Measurements from ENCODE around the gene PLEKHA7.
"Not testable (repeated sequence)": the region's sequence is repeated elsewhere in the genome, so short reads cannot be mapped to it uniquely, and the experiment has no call there.

The PLEKHA7 gene

DNA sequence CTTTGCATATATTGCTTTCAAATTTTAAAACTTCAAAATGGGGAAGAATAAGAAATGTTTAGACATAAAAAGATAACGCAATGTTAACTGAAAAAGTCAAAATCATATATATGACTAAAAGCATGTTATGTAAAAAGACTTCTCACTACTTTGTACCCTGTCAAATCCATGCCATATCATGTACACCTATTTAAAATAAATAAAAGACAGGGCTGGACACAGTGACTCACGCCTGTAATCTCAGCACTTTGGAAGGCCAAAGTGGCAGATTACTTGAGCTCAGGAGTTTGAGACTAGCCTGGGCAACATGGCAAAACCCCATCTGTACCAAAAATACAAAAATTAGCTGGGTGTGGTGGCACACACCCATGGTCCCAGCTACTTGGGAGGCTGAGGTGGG, 109.5 kb downstream of the PLEKHA7 start:
- DNase-seq, result not testable (repeated sequence)

GRCh38 chr11:16902781-16903378, 111.3 kb downstream of the PLEKHA7 start:
- no peak for DNase-seq

GRCh38 chr11:16902182-16902581, 112.0 kb downstream of the PLEKHA7 start:
- peak; percentile 58 for DNase-seq

DNA sequence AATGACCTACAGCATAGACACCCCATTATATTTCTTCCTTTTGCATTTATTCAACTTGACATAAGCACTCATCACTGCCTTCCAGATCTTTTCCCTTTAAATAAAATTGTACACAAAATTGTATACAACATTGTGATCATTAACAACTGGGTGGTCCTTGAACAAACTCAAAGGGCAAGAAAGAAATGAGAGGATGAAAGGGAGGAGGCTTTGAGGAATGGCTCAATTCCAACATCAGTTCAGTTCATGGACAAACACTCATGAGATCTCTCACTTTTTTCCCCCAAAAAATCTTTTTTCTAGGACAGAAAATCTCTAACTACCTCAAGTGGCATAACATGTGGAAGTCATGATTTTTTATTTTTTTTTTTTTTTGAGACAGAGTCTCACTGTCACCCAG, 113.7 kb downstream of the PLEKHA7 start:
- no peak for DNase-seq

GRCh38 chr11:16899708-16900303, 114.4 kb downstream of the PLEKHA7 start:
- no peak for DNase-seq

GRCh38 chr11:16898274-16898985, 115.8 kb downstream of the PLEKHA7 start:
- DNase-seq, result no peak

DNA sequence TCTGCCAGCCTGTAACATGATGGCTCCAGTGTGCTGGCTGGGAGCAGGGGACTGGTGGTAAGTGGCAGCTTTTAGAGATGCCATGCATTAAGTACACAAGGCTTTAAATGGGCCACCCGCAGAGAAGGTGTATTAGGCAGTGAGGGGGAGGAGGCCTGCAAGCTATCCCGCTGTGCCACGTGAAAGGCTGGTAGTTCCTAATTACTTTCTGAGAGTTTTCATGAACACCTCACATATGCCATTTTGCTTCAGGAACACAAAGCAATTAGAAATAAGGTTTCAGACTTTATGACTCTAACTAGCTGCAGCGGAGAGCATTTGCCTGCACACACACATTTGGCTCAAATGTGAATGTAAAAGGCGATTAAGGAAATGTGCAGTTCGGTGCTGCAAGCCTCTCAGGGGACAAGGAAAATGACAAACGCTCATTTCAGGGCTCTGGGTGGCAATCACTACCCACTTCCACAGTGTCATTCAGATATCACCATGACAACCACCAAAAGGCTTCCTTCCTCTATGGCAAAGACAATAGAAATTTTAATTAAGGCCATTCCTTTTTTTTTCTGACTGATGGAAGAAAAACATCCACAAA, 116.6 kb downstream of the PLEKHA7 start:
- no peak for DNase-seq

- DNase-seq, result no peak
Observed at GRCh38 chr11:16896729-16897469, 117.3 kb downstream of the PLEKHA7 start.

DNA sequence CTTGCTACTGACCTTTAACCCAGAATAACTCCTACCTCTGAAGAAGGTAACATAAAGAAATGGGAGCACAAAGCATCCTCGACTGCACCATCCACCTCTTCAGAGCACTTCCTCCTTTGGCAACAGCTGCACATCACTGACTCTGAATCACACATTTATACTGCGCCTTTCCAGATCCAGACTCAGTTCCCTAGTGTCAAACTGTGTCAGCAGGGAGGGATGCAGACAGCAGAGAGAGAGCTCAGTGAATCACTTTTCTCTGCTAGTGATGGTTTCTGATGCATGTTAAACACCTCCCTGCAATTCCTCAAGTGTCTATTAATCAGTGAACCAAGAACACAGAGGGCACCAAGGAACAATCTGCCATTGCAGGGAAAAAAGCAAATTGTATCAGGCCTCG, 118.9 kb downstream of the PLEKHA7 start:
- no peak for DNase-seq

DNA sequence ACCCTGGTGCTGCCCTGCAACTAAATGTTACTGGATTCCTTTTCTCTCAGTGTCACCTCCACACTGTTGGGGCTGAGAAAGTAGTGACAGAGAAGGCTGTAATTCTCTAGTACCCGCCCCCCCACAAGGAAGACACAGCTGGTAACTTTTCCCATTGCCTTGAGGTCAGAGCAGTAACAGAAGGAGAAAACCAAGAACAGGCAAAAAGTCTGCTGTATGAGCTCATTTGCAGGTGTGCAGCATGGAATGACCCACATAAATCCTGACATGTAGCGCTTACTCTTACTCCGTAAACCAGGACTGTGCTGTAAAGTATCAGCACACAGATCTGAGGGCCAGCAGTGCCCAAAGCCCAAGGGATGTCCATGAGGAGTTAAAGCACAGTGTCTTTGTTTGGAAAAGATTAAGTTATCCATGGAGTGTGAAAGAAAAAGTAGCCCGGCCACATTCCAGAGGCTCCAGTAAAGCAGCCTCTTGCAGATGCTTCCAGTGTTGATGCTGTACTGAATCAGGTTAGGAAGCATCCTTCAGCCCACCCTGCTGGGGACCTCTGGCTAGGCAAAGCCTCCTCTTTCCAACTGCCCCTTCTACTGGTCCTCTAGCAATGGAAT, 120.7 kb downstream of the PLEKHA7 start:
- DNase-seq, result no peak

GRCh38 chr11:16891964-16892363, 122.2 kb downstream of the PLEKHA7 start:
- DNase-seq, result no peak

- DNase-seq, result no peak
Observed at GRCh38 chr11:16891165-16891564, 123.0 kb downstream of the PLEKHA7 start.

- no peak for DNase-seq
Observed at GRCh38 chr11:16890442-16890841, 123.8 kb downstream of the PLEKHA7 start.

- no peak for DNase-seq
Observed at GRCh38 chr11:16889905-16890304, 124.3 kb downstream of the PLEKHA7 start.

- DNase-seq, result not testable (repeated sequence)
Observed at GRCh38 chr11:16889010-16889409, 125.2 kb downstream of the PLEKHA7 start.

DNA sequence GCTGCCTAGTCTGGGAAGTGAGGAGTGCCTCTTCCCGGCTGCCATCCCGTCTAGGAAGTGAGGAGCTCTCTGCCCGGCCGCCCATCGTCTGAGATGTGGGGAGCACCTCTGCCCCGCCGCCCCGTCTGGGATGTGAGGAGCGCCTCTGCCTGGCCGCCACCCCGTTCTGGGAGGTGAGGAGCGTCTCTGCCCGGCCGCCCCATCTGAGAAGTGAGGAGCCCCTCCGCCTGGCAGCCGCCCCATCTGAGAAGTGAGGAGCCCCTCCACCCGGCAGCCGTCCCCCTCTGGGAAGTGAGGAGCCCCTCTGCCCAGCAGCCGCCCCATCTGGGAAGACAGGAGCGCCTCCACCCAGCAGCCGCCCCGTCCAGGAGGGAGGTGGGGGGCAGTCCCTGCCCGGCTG, 126.3 kb downstream of the PLEKHA7 start:
- DNase-seq, result not testable (repeated sequence)

- no peak for DNase-seq
Observed at GRCh38 chr11:16883174-16883573, 131.0 kb downstream of the PLEKHA7 start.

- no peak for DNase-seq
Observed at GRCh38 chr11:16881766-16882165, 132.4 kb downstream of the PLEKHA7 start.

GRCh38 chr11:16881074-16881709, 133.0 kb downstream of the PLEKHA7 start:
- DNase-seq, result no peak

- DNase-seq, result no peak
Observed at GRCh38 chr11:16880184-16880801, 133.9 kb downstream of the PLEKHA7 start.

DNA sequence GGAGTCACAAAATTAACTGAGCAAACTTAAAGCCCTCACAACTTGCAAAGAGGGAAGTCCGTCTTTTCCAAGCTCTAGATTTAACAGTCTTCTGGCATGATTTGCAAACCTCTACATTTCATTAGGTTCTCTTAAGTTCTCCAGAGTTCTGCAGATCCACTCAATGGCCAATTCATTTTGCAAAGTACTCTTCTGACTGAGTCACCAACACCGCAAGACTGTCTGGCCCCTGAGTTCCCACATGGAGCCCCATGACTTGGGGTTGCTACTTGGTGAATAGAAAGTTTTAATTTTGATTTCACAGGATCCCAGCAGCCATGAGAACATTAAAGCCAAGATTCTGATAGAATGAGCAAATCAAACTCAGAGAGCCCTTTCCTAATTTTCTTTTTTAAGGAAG, 134.5 kb downstream of the PLEKHA7 start:
- DNase-seq, result no peak

DNA sequence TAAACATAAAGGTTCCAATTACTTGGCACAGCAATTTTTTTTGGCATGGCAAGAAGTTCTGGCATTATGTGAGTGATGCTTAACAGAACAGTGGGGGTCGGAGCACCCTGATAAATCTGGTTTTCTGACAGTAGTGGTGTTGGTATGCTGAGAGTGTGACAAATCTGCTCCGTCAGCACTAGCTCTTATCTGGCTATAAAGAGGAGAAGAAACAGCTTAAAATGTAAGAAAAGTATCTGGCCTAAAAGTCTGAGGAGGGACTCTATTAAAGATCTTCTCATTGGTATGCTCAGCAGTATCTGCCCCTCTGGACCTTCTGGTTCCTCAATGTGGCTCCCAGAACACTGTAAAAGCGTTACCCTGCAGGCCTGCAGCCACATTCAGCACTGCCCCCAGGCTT, 137.4 kb downstream of the PLEKHA7 start:
- no peak for DNase-seq

All from stimulated activated CD4-positive, alpha-beta T cell treated with anti-CD3 and anti-CD28 coated beads, Interleukin-1b, Interleukin-23, amount 100 ng/mL, for 48 hours (primary cell).